ENCODE results near the gene GPC5.

The GPC5 gene

GRCh38 chr13:91523116-91523515, 124.7 kb downstream of the GPC5 start:
- H3K4me2 ChIP-seq (ENCODE audit: low read length) = no peak overlapping the region
- no peak overlapping the region for H3K9ac ChIP-seq (ENCODE audit: low read length)
- no peak overlapping the region for H2AFZ ChIP-seq (ENCODE audit: low read length)
- no peaks in the 10 kb centered on the region for H3K9me2 ChIP-seq (ENCODE audit: low read depth, low read length)
- no peaks in the 10 kb centered on the region for H3F3A ChIP-seq (ENCODE audit: insufficient read depth, low read length)
- no peaks in the 10 kb centered on the region for H3K4me1 ChIP-seq (ENCODE audit: insufficient read depth, low read length, severe bottlenecking)
- no peaks in the 10 kb centered on the region for H3K36me3 ChIP-seq (ENCODE audit: insufficient read depth, low read length)
- H3K4me3 ChIP-seq (ENCODE audit: low read depth, low read length, poor library complexity, severe bottlenecking) = no peak overlapping the region
- no peak overlapping the region for H3K27ac ChIP-seq (ENCODE audit: low read depth, low read length, poor library complexity, severe bottlenecking)
- no peaks in the 10 kb centered on the region for H3K27me3 ChIP-seq (ENCODE audit: insufficient read depth, low read length)
- H4K20me1 ChIP-seq (ENCODE audit: insufficient read depth, low read length) = no peaks in the 10 kb centered on the region
- H3K79me2 ChIP-seq (ENCODE audit: insufficient read depth, low read length) = no peaks in the 10 kb centered on the region
- no peak for TF ChIP-seq EZH2 (IDR thresholded peaks at IDR 0.05; ENCODE audit: borderline replicate concordance, low read length)
- TF ChIP-seq CTCF (IDR thresholded peaks at IDR 0.05; ENCODE audit: low read length) = no peak
- H3K9me3 ChIP-seq (ENCODE audit: low read length) = no peaks in the 10 kb centered on the region

GRCh38 chr13:91526543-91527033, 128.2 kb downstream of the GPC5 start:
- no peaks in the 10 kb centered on the region for H3K27me3 ChIP-seq (ENCODE audit: insufficient read depth, low read length)
- H4K20me1 ChIP-seq (ENCODE audit: insufficient read depth, low read length) = no peaks in the 10 kb centered on the region
- H3K27ac ChIP-seq (ENCODE audit: low read depth, low read length, poor library complexity, severe bottlenecking) = no peak overlapping the region
- H3K9me2 ChIP-seq (ENCODE audit: low read depth, low read length) = no peaks in the 10 kb centered on the region
- H3K9ac ChIP-seq (ENCODE audit: low read length) = no peak overlapping the region
- no peak overlapping the region for H3K4me2 ChIP-seq (ENCODE audit: low read length)
- no peaks in the 10 kb centered on the region for H3K9me3 ChIP-seq (ENCODE audit: low read length)
- no peaks in the 10 kb centered on the region for H3K79me2 ChIP-seq (ENCODE audit: insufficient read depth, low read length)
- H3K4me3 ChIP-seq (ENCODE audit: low read depth, low read length, poor library complexity, severe bottlenecking) = no peak overlapping the region
- no peak overlapping the region for H2AFZ ChIP-seq (ENCODE audit: low read length)
- H3K4me1 ChIP-seq (ENCODE audit: insufficient read depth, low read length, severe bottlenecking) = no peaks in the 10 kb centered on the region
- H3K36me3 ChIP-seq (ENCODE audit: insufficient read depth, low read length) = no peaks in the 10 kb centered on the region
- no peaks in the 10 kb centered on the region for H3F3A ChIP-seq (ENCODE audit: insufficient read depth, low read length)
- TF ChIP-seq EZH2 (IDR thresholded peaks at IDR 0.05; ENCODE audit: borderline replicate concordance, low read length) = no peak
- no peak for TF ChIP-seq CTCF (IDR thresholded peaks at IDR 0.05; ENCODE audit: low read length)

- no peaks in the 10 kb centered on the region for H3K9me3 ChIP-seq (ENCODE audit: low read length)
- H3K4me1 ChIP-seq (ENCODE audit: insufficient read depth, low read length, severe bottlenecking) = no peaks in the 10 kb centered on the region
- no peaks in the 10 kb centered on the region for H3K36me3 ChIP-seq (ENCODE audit: insufficient read depth, low read length)
- H2AFZ ChIP-seq (ENCODE audit: low read length) = no peak overlapping the region
- no peak overlapping the region for H3K27ac ChIP-seq (ENCODE audit: low read depth, low read length, poor library complexity, severe bottlenecking)
- H3K4me3 ChIP-seq (ENCODE audit: low read depth, low read length, poor library complexity, severe bottlenecking) = no peak overlapping the region
- H4K20me1 ChIP-seq (ENCODE audit: insufficient read depth, low read length) = no peaks in the 10 kb centered on the region
- no peaks in the 10 kb centered on the region for H3K79me2 ChIP-seq (ENCODE audit: insufficient read depth, low read length)
- TF ChIP-seq EZH2 (IDR thresholded peaks at IDR 0.05; ENCODE audit: borderline replicate concordance, low read length) (no peak), CTCF (IDR thresholded peaks at IDR 0.05; ENCODE audit: low read length) (no peak)
- no peaks in the 10 kb centered on the region for H3F3A ChIP-seq (ENCODE audit: insufficient read depth, low read length)
- no peaks in the 10 kb centered on the region for H3K9me2 ChIP-seq (ENCODE audit: low read depth, low read length)
- no peak overlapping the region for H3K9ac ChIP-seq (ENCODE audit: low read length)
- peaks cover 3% of the 10 kb centered on the region; the same call in 1 of the 2 replicates for H3K27me3 ChIP-seq (ENCODE audit: insufficient read depth, low read length)
- H3K4me2 ChIP-seq (ENCODE audit: low read length) = no peak overlapping the region
These were observed 131.5 kb downstream of the GPC5 start for GRCh38 chr13:91529739-91530482.

All from OCI-LY1 (cell line).